Hair follicular keratinocyte (primary cell): ENCODE data around the gene KLK4. TPM values are rescaled to one million over a fixed set of nuclear protein-coding genes. Genes with fewer than 3 reads are reported as not detected.

Source experiments
- total RNA-seq: library from RNA; depleted of rRNA; stranded (reverse); fragments of >200 nt; gene quantifications from 2 replicates; pipeline ENCODE4 v1.2.3, GENCODE V29; 2015

The KLK4 gene, protein sequence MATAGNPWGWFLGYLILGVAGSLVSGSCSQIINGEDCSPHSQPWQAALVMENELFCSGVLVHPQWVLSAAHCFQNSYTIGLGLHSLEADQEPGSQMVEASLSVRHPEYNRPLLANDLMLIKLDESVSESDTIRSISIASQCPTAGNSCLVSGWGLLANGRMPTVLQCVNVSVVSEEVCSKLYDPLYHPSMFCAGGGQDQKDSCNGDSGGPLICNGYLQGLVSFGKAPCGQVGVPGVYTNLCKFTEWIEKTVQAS
- total RNA-seq: not detected in 2 replicates

DNA sequence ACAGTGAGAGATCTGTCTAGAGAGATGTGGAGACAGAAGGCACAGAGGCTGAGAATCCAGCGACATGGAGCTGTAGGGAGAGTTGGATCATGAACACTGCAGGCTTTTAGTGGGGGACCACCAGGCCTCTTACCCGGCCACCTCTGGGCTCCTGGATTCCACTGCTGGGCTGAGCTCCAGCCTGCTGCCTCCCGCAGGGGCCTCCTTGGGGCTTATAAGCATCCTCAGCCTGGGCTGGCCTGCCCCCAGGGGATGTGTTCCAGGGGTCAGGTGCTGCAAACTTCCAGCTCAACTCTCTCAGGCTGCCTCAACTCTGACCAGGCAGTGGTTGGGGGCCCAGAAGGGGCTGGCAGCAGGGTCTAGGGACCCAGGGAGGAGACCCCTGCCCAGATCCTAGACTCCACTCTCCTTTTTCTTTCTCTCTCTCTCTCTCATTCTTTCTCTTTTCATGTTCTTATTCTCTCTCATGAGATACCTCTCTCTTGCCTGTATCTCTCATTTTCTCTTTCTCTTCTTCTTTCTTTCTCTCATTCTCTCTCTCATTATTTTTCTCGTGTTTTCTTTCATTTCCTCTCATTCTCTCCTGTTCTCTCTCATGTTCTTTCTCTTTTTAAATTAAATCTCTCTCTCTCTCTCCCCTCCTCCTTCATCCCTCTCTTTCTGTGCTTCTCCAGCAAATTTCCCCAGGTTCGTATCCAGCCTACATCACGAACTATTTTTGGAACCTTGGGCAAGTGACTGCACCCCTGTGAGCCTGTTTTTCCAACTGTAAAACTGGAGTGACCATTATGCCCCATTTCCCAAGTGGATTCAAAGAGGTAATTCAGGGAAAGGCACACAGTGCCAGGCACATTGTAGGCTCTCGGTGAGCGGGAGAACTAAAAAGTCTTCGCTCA lies at the start of gene KLK4:
Gene KLK4, minus strand, starts transcription at position 190 of the 896 bp plus-strand sequence. CDS start 657 bp downstream, outside the sequence.

DNA sequence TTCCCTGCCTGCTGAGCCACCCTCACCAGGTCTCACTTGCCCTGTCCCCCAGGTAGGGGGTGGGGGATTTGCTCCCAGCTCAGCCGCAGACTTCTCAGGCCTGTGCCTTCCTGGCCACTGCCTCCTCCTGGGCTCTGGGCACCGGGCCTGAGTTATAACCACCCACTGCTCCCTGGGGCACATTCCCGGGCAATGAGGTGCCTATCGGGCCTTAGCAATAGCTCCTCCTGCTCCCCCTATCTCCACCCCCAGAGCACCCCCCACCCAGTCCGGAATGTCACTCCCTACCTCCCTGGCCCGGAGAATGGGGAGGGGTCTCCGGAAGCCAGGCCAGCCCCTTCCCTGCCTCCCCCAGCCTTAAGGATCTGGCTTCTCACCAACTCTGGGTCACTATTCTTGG lies 41.7 kb upstream of the KLK4 start, which contains the start of gene KLK5:
Gene KLK5, minus strand, starts transcription at position 129 of the 400 bp plus-strand sequence. CDS start 381 bp downstream, outside the sequence.

DNA sequence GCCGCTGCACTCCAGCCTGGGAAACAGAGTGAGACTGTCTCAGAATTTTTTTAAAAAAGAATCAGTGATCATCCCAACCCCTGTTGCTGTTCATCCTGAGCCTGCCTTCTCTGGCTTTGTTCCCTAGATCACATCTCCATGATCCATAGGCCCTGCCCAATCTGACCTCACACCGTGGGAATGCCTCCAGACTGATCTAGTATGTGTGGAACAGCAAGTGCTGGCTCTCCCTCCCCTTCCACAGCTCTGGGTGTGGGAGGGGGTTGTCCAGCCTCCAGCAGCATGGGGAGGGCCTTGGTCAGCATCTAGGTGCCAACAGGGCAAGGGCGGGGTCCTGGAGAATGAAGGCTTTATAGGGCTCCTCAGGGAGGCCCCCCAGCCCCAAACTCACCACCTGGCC lies 38.1 kb downstream of the KLK4 start, which contains the start of gene KLK2:
Gene KLK2, plus strand, starts transcription at position 384 of the 400 bp plus-strand sequence. CDS start 35 bp downstream, outside the sequence.

Other genes starting within 250 kb of the KLK4 start
- gene SHANK1, start 191.6 kb downstream of the KLK4 start, total RNA-seq: 0.04 TPM in 1 of 2 replicates, not detected in the other
- gene CLEC11A, start 188.0 kb downstream of the KLK4 start, total RNA-seq: 1.9 and 3.3 TPM in 2 replicates
- not detected in 2 replicates for gene GPR32, start 140.9 kb downstream of the KLK4 start, total RNA-seq
- gene ACP4, start 121.0 kb downstream of the KLK4 start, total RNA-seq: not detected in 2 replicates
- gene KLK1, start 87.6 kb downstream of the KLK4 start, total RNA-seq: 0.55 TPM in 1 of 2 replicates, not detected in the other
- not detected in 2 replicates for gene KLK15, start 77.8 kb downstream of the KLK4 start, total RNA-seq
- gene KLK3, start 56.5 kb downstream of the KLK4 start, total RNA-seq: not detected in 2 replicates
- not detected in 2 replicates for gene KLK2, start 38.0 kb downstream of the KLK4 start, total RNA-seq
- 97.7 and 185 TPM in 2 replicates for gene KLK5, start 41.6 kb upstream of the KLK4 start, total RNA-seq
- gene KLK6, start 58.2 kb upstream of the KLK4 start, total RNA-seq: 0.11 and 1.6 TPM in 2 replicates
- gene KLK7, start 72.5 kb upstream of the KLK4 start, total RNA-seq: 2.9 and 3.5 TPM in 2 replicates
- gene KLK8, start 90.2 kb upstream of the KLK4 start, total RNA-seq: 53.8 and 72.6 TPM in 2 replicates
- gene KLK10, start 108.3 kb upstream of the KLK4 start, total RNA-seq: 10.3 and 11.7 TPM in 2 replicates
- gene KLK11, start 115.2 kb upstream of the KLK4 start, total RNA-seq: 1.0 and 1.7 TPM in 2 replicates
- gene KLK12, start 123.6 kb upstream of the KLK4 start, total RNA-seq: 0.23 TPM in 1 of 2 replicates, not detected in the other
- gene KLK13, start 153.7 kb upstream of the KLK4 start, total RNA-seq: 0.94 TPM in 1 of 2 replicates, not detected in the other
- gene KLK14, start 171.5 kb upstream of the KLK4 start, total RNA-seq: 0.23 TPM in 1 of 2 replicates, not detected in the other
- gene CTU1, start 197.0 kb upstream of the KLK4 start, total RNA-seq: 23.4 and 24.4 TPM in 2 replicates
- not detected in 2 replicates for gene SIGLEC9, start 213.5 kb upstream of the KLK4 start, total RNA-seq
- not detected in 2 replicates for gene SIGLEC7, start 230.9 kb upstream of the KLK4 start, total RNA-seq